WTC11 (cell line): Measurements from ENCODE around the gene BPI. TPM values are rescaled to one million over a fixed set of nuclear protein-coding genes. Genes with fewer than 3 reads are reported as not detected.

Experiments used
- ATF2 ChIP-seq: sonication (generic); formaldehyde crosslinking; IDR thresholded peaks from 2 replicates; pipeline ENCODE4 v1.8.1; 2022; ENCODE audit warnings: low read depth, missing genetic modification reagents, borderline replicate concordance
- CREB1 ChIP-seq: sonication (generic); formaldehyde crosslinking; IDR thresholded peaks from 2 replicates; pipeline ENCODE4 v1.8.0; 2023; ENCODE audit warnings: mild to moderate bottlenecking, missing genetic modification reagents
- ERG ChIP-seq: fragments of 250-450 bp; sonication (Bioruptor Pico); IDR thresholded peaks from 2 replicates; pipeline ENCODE4 v1.8.0; 2021; ENCODE audit warnings: mild to moderate bottlenecking
- GTF2I ChIP-seq: fragments of 250-450 bp; sonication (Bioruptor Pico); conservative IDR thresholded peaks from 2 replicates; pipeline ENCODE4 v1.4.0; 2021; ENCODE audit warnings: mild to moderate bottlenecking
- HMGXB4 ChIP-seq: sonication (generic); formaldehyde crosslinking; IDR thresholded peaks from 2 replicates; pipeline ENCODE4 v1.8.1; 2023; ENCODE audit warnings: mild to moderate bottlenecking, moderate library complexity, missing genetic modification reagents
- MXD4 ChIP-seq: fragments of 250-450 bp; sonication (Bioruptor Pico); IDR thresholded peaks from 2 replicates; pipeline ENCODE4 v1.8.0; 2021; ENCODE audit warnings: mild to moderate bottlenecking, moderate library complexity, borderline replicate concordance
- NR1H2 ChIP-seq: sonication (generic); formaldehyde crosslinking; IDR thresholded peaks from 2 replicates; pipeline ENCODE4 v1.9.0; 2021; ENCODE audit warnings: mild to moderate bottlenecking, moderate library complexity, missing genetic modification reagents
- NR3C1 ChIP-seq: sonication (generic); formaldehyde crosslinking; conservative IDR thresholded peaks from 2 replicates; pipeline ENCODE4 v1.8.1; 2023; ENCODE audit warnings: low read depth, mild to moderate bottlenecking, missing genetic modification reagents
- PREB ChIP-seq: sonication (generic); formaldehyde crosslinking; IDR thresholded peaks from 2 replicates; pipeline ENCODE4 v1.8.1; 2022; ENCODE audit warnings: mild to moderate bottlenecking, missing genetic modification reagents, moderate library complexity, borderline replicate concordance
- TEAD1 ChIP-seq: sonication (generic); formaldehyde crosslinking; IDR thresholded peaks from 2 replicates; pipeline ENCODE4 v1.8.0; 2022; ENCODE audit warnings: mild to moderate bottlenecking, missing genetic modification reagents
- ZBTB43 ChIP-seq: sonication (generic); formaldehyde crosslinking; IDR thresholded peaks from 2 replicates; pipeline ENCODE4 v1.8.1; 2023; ENCODE audit warnings: mild to moderate bottlenecking, missing genetic modification reagents
- ZNF317 ChIP-seq: sonication (generic); formaldehyde crosslinking; IDR thresholded peaks from 2 replicates; pipeline ENCODE4 v1.8.1; 2023; ENCODE audit warnings: low read depth, mild to moderate bottlenecking, moderate library complexity, missing genetic modification reagents, borderline replicate concordance
- ZNF532 ChIP-seq: fragments of 250-450 bp; sonication (Bioruptor Pico); IDR thresholded peaks from 2 replicates; pipeline ENCODE4 v1.9.0; 2021; ENCODE audit warnings: mild to moderate bottlenecking, borderline replicate concordance
- ZNF671 ChIP-seq: fragments of 250-450 bp; sonication (Bioruptor Pico); IDR thresholded peaks from 2 replicates; pipeline ENCODE4 v1.8.0; 2021; ENCODE audit warnings: mild to moderate bottlenecking
- total RNA-seq: library from RNA; stranded (reverse); gene quantifications from 3 replicates; pipeline ENCODE4 v1.2.3, GENCODE V29; 2021

Gene BPI
- total RNA-seq, 1 experiment from 2014 or later: not detected

GRCh38 chr20:38290829-38291814, 12.8 kb upstream of the BPI start (continued):
- TF ChIP-seq HMGXB4 (CRISPR knock-in tag): no peak
- no peak for TF ChIP-seq TEAD1 (CRISPR knock-in tag)
- no peak for TF ChIP-seq NR3C1 (CRISPR knock-in tag)
- no peak for TF ChIP-seq NR1H2
- no peak for TF ChIP-seq ZNF317 (CRISPR knock-in tag)
- TF ChIP-seq MXD4 (CRISPR knock-in tag): no peak
- no peak for TF ChIP-seq PREB (CRISPR knock-in tag)
- TF ChIP-seq ZNF671: no peak
- TF ChIP-seq GTF2I: peak; percentile 76
- TF ChIP-seq ERG: 0 out of 2 replicates have a peak, but pooled peaks have one; percentile 48
- no peak for TF ChIP-seq ZNF532 (CRISPR knock-in tag)
- TF ChIP-seq ZBTB43: 0 out of 2 replicates have a peak, but pooled peaks have one; percentile 27
- no peak for TF ChIP-seq ATF2 (CRISPR knock-in tag)
- no peak for TF ChIP-seq CREB1
